HCT116 (cell line): Measurements from ENCODE around the gene S100A12. TPM values are rescaled to one million over a fixed set of nuclear protein-coding genes. Genes with fewer than 3 reads are reported as not detected.

Experiments
- ATAC-seq: fragments of 200-7000 bp; cut with Tn5 transposase; 2 replicates; pipeline ENCODE4 v1.9.1; 2020; ENCODE audit warnings: mild to moderate bottlenecking, moderate library complexity
- BruUV-seq: library from RNA; stranded (reverse); fragments of 400-500 nt; replicated peaks from 2 replicates; lab custom pipeline; 2021; lab: Mats Ljungman, UMichigan
- CTCF ChIA-PET: fragments of 300-600 bp; sonication (Branson Sonifier 250); formaldehyde crosslinking; loops from one replicate; lab custom pipeline; 2021; ENCODE audit warnings: antibody characterized with exemption; lab: Charles Lee
- POLR2A ChIA-PET: fragments of 300-600, 350-600 bp; sonication (Branson Sonifier 250); formaldehyde crosslinking; loops from one replicate; lab custom pipeline; 2021; ENCODE audit warnings: antibody characterized with exemption; lab: Charles Lee
- RAD21 ChIA-PET, 2 experiments: fragments of 300-600 bp; sonication (Branson Sonifier 250); formaldehyde crosslinking; loops; one replicate each; lab custom pipeline; 2023; ENCODE audit warnings: low total read pairs in 2 of 2; ENCODE audit not compliant: uncharacterized antibody in 2 of 2, unreplicated experiment in 2 of 2, low non-redundant PET in 1 of 2; lab: Charles Lee
- DNase-seq: peaks from one replicate; pipeline ENCODE4 v3.0.0-alpha.2; 2010; ENCODE audit warnings: low read depth, low spot score
- H2AFZ ChIP-seq: fragments of 200-600 bp; shearing (Covaris generic), sonication (generic); 2 replicates; pipeline ENCODE4 v1.6.1; 2017; ENCODE audit warnings: low read depth, mixed run types, mixed read lengths, antibody characterized with exemption, low read length; ENCODE audit not compliant: poor library complexity, severe bottlenecking
- H3K27ac ChIP-seq: 2 replicates; pipeline ENCODE4 v1.5.1; 2012; ENCODE audit warnings: low read depth, low read length
- H3K27me3 ChIP-seq: fragments of 200-600 bp; sonication (generic); 2 replicates; pipeline ENCODE4 v1.6.1; 2016; ENCODE audit warnings: mixed run types, low read length, mixed read lengths; ENCODE audit not compliant: insufficient read depth
- H3K36me3 ChIP-seq, 2 experiments: fragments of 200-500 bp in 1 of 2; fragments of 200-600 bp in 1 of 2; sonication (Bioruptor generic) in 1 of 2; sonication (generic) in 1 of 2; 2 replicates each; pipeline versions ENCODE4 v1.5.1 to v1.6.1; 2014 to 2016; ENCODE audit warnings: low read length in 2 of 2, inconsistent platforms in 1 of 2, mixed read lengths in 1 of 2, mixed run types in 1 of 2; ENCODE audit not compliant: insufficient read depth in 2 of 2, control insufficient read depth in 1 of 2
- H3K4me1 ChIP-seq, 2 experiments: fragments of 200-600 bp in 1 of 2; sonication (generic) in 1 of 2; 2 replicates each; pipeline versions ENCODE4 v1.5.1 to v1.6.1; 2012 to 2017; ENCODE audit warnings: low read length in 2 of 2, inconsistent platforms in 1 of 2, mild to moderate bottlenecking in 1 of 2, mixed read lengths in 1 of 2, mixed run types in 1 of 2, moderate library complexity in 1 of 2; ENCODE audit not compliant: insufficient read depth in 2 of 2, control insufficient read depth in 1 of 2
- H3K4me2 ChIP-seq: fragments of 200-600 bp; sonication (generic); 2 replicates; pipeline ENCODE4 v1.6.1; 2017; ENCODE audit warnings: mixed run types, low read length, mixed read lengths
- H3K4me3 ChIP-seq, 2 experiments: fragments of 200-600 bp in 1 of 2; sonication (generic) in 1 of 2; replicated peaks in 1 of 2; 2 replicates each; pipeline ENCODE4 v1.5.1; 2011 to 2016; ENCODE audit warnings: low read length in 2 of 2, control low read depth in 1 of 2, low read depth in 1 of 2, mild to moderate bottlenecking in 1 of 2, mixed read lengths in 1 of 2, mixed run types in 1 of 2
- H3K79me2 ChIP-seq: fragments of 200-600 bp; sonication (generic); 2 replicates; pipeline ENCODE4 v1.6.1; 2017; ENCODE audit warnings: mild to moderate bottlenecking, mixed run types, low read length, moderate library complexity, mixed read lengths; ENCODE audit not compliant: insufficient read depth
- H3K9ac ChIP-seq: fragments of 200-600 bp; sonication (generic); 2 replicates; pipeline ENCODE4 v1.6.1; 2016; ENCODE audit warnings: low read length, mixed read lengths
- H3K9me2 ChIP-seq: fragments of 200-600 bp; sonication (generic), shearing (Covaris generic); 2 replicates; pipeline ENCODE4 v1.6.1; 2017; ENCODE audit warnings: mixed run types, mild to moderate bottlenecking, moderate library complexity; ENCODE audit not compliant: insufficient read depth
- H3K9me3 ChIP-seq, 2 experiments: fragments of 200-500 bp in 1 of 2; fragments of 200-600 bp in 1 of 2; sonication (Bioruptor generic) in 1 of 2; sonication (generic) in 1 of 2; 2 replicates each; pipeline ENCODE4 v1.6.1; 2014 to 2017; ENCODE audit warnings: low read length in 2 of 2, mixed read lengths in 2 of 2, inconsistent platforms in 1 of 2, low read depth in 1 of 2, mild to moderate bottlenecking in 1 of 2, mixed run types in 1 of 2, moderate library complexity in 1 of 2; ENCODE audit not compliant: control insufficient read depth in 1 of 2, insufficient read depth in 1 of 2
- H4K20me1 ChIP-seq: fragments of 200-600 bp; sonication (generic), shearing (Covaris generic); 2 replicates; pipeline ENCODE4 v1.6.1; 2017; ENCODE audit warnings: mixed run types, mild to moderate bottlenecking, moderate library complexity; ENCODE audit not compliant: insufficient read depth
- CBX3 ChIP-seq: IDR thresholded peaks from 2 replicates; pipeline ENCODE4 v1.6.1; 2012; ENCODE audit warnings: low read depth
- CEBPB ChIP-seq: IDR thresholded peaks from 2 replicates; pipeline ENCODE4 v1.6.1; 2012; ENCODE audit warnings: low read depth
- EGR1 ChIP-seq: IDR thresholded peaks from 2 replicates; pipeline ENCODE4 v1.6.1; 2012; ENCODE audit warnings: low read depth
- EZH2 ChIP-seq: fragments of 200-600 bp; sonication (generic); IDR thresholded peaks from 2 replicates; pipeline ENCODE4 v1.6.1; 2017; ENCODE audit warnings: antibody characterized with exemption, mixed run types
- EZH2phosphoT487 ChIP-seq: fragments of 200-600 bp; IDR thresholded peaks from 2 replicates; pipeline ENCODE4 v1.6.1; 2018; ENCODE audit warnings: antibody characterized with exemption, borderline replicate concordance
- FOSL1 ChIP-seq: IDR thresholded peaks from 2 replicates; pipeline ENCODE4 v1.6.1; 2012; ENCODE audit warnings: low read depth
- RAD21 ChIP-seq: IDR thresholded peaks from 2 replicates; pipeline ENCODE4 v1.6.1; 2012; ENCODE audit warnings: low read depth, mild to moderate bottlenecking
- SRF ChIP-seq: IDR thresholded peaks from 2 replicates; pipeline ENCODE4 v1.6.1; 2012; ENCODE audit warnings: low read depth
- intact Hi-C: fragments of 100-400 bp; cut with micrococcal nuclease; formaldehyde crosslinking; loops from 2 replicates; pipeline ENCODE4 v1.10.0; 2022
- total RNA-seq: library from RNA; stranded (reverse); gene quantifications from one replicate; pipeline ENCODE4 v1.2.1, GENCODE V29; 2021; ENCODE audit not compliant: unreplicated experiment
- TF ChIP-seq, protein P1 (sequence below): IDR thresholded peaks from 2 replicates; pipeline ENCODE4 v1.6.1; 2011; ENCODE audit warnings: mild to moderate bottlenecking, low read length, moderate library complexity; ENCODE audit not compliant: insufficient replicate concordance; ENCODE audit errors: extremely low read depth
- TF ChIP-seq, protein P2 (sequence below): IDR thresholded peaks from 2 replicates; pipeline ENCODE4 v1.6.1; 2012; ENCODE audit warnings: low read depth

Gene S100A12
- total RNA-seq, 1 experiment from 2014 or later: not detected

- TF ChIP-seq, protein P1, sequence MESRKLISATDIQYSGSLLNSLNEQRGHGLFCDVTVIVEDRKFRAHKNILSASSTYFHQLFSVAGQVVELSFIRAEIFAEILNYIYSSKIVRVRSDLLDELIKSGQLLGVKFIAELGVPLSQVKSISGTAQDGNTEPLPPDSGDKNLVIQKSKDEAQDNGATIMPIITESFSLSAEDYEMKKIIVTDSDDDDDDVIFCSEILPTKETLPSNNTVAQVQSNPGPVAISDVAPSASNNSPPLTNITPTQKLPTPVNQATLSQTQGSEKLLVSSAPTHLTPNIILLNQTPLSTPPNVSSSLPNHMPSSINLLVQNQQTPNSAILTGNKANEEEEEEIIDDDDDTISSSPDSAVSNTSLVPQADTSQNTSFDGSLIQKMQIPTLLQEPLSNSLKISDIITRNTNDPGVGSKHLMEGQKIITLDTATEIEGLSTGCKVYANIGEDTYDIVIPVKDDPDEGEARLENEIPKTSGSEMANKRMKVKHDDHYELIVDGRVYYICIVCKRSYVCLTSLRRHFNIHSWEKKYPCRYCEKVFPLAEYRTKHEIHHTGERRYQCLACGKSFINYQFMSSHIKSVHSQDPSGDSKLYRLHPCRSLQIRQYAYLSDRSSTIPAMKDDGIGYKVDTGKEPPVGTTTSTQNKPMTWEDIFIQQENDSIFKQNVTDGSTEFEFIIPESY: no peak
- no peak for TF ChIP-seq FOSL1
- TF ChIP-seq, protein P2, sequence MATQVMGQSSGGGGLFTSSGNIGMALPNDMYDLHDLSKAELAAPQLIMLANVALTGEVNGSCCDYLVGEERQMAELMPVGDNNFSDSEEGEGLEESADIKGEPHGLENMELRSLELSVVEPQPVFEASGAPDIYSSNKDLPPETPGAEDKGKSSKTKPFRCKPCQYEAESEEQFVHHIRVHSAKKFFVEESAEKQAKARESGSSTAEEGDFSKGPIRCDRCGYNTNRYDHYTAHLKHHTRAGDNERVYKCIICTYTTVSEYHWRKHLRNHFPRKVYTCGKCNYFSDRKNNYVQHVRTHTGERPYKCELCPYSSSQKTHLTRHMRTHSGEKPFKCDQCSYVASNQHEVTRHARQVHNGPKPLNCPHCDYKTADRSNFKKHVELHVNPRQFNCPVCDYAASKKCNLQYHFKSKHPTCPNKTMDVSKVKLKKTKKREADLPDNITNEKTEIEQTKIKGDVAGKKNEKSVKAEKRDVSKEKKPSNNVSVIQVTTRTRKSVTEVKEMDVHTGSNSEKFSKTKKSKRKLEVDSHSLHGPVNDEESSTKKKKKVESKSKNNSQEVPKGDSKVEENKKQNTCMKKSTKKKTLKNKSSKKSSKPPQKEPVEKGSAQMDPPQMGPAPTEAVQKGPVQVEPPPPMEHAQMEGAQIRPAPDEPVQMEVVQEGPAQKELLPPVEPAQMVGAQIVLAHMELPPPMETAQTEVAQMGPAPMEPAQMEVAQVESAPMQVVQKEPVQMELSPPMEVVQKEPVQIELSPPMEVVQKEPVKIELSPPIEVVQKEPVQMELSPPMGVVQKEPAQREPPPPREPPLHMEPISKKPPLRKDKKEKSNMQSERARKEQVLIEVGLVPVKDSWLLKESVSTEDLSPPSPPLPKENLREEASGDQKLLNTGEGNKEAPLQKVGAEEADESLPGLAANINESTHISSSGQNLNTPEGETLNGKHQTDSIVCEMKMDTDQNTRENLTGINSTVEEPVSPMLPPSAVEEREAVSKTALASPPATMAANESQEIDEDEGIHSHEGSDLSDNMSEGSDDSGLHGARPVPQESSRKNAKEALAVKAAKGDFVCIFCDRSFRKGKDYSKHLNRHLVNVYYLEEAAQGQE: no peak
- TF ChIP-seq SRF: no peak
Observed at GRCh38 chr1:153365696-153366095, 9.7 kb downstream of the S100A12 start (continued).

DNA sequence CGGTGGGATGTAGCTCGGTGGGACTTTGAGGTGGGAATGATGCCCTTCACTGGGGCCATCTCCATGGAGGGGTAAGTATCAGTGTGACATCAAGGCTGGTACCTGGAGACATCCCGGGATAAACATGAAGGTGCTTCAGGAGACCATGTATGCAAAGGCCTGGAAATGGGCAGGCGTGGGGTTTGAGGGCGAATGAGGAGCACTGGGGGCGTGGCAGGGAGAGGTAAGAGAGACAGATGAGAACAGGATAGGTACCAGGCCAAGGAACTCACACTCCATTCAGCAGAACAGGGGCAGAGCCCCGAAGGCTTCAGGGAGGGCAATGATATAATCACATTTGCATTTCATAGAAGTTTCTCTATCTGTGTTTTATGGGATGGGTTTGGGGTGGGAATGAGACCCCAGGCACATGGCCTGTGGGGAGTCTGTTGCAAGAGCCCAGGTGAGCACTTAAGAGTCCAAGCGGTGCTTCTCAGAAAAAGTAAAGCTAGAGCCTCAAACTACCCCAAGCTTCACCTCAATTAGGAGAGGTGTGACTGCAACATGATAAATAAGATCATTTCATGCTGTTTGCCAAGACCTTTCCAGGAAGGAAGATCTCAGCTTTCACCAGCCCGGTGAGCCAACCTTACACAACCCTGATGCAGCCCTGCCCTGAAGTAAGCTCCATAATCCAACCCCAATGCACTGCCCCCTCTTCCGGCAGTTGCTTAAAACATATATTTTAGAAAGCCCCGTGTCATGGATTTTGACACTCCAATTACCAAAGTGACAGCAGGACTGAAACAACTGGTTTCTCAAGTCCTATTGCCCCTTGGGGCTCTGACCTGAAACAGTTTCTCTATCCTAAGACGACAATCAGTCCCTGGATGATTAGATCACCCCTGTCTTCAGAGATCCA is 10.4 kb downstream of the S100A12 start:
- no peak overlapping the region for H3K9ac ChIP-seq
- H3K79me2 ChIP-seq: no peaks in the 10 kb centered on the region
- DNase-seq: no peak
- TF ChIP-seq EZH2phosphoT487 (no peak), EGR1 (no peak), RAD21 (no peak), CBX3 (no peak), EZH2 (no peak), FOSL1 (no peak), CEBPB (no peak)
- TF ChIP-seq, protein P1: no peak
- TF ChIP-seq, protein P2: no peak
- TF ChIP-seq, all 23 proteins: peak for 0
- Histone ChIP-seq H3K9me3 (no peaks in the 10 kb centered on the region), H4K20me1 (no peaks in the 10 kb centered on the region), H3K4me2 (no peak overlapping the region), H3K4me1 (no peaks in the 10 kb centered on the region), H3K27ac (no peak overlapping the region), H3K9me2 (no peaks in the 10 kb centered on the region), H3K36me3 (no peaks in the 10 kb centered on the region), H2AFZ (no peak overlapping the region), H3K4me3 (no peak overlapping the region), H3K27me3 (peaks cover 28% of the 10 kb centered on the region)
- no peak for ATAC-seq
- ChIA-PET CTCF (interaction anchor here (1.1 kb wide), 1 partner anchor 11 kb away, joined by 5 read pairs; no protein-coding TSS in a partner anchor), POLR2A (no interaction called here), RAD21 (no interaction called here)
- no TSS peak for BruUV-seq
- intact Hi-C loops: no loop called here
